Measurements from ENCODE around the gene TTC39C.
A peak's percentile ranks its signal among the peaks of the same experiment; 100 is the strongest.

The TTC39C gene

GRCh38 chr18:24089515-24090337 is 75.2 kb downstream of the TTC39C start:
- DNase-seq = no peak

GRCh38 chr18:24090876-24091275 is 76.3 kb downstream of the TTC39C start:
- DNase-seq = no peak

- DNase-seq = no peak
These were observed 80.0 kb downstream of the TTC39C start for GRCh38 chr18:24094561-24094960.

GRCh38 chr18:24095976-24096375 is 81.4 kb downstream of the TTC39C start:
- DNase-seq = no peak

GRCh38 chr18:24103320-24104021 is 88.9 kb downstream of the TTC39C start:
- no peak for DNase-seq

- no peak for DNase-seq
These were observed 89.9 kb downstream of the TTC39C start for GRCh38 chr18:24104486-24104885.

- no peak for DNase-seq
These were observed 94.1 kb downstream of the TTC39C start for GRCh38 chr18:24108641-24109040.

GRCh38 chr18:24111936-24112335 is 97.4 kb downstream of the TTC39C start:
- no peak for DNase-seq

- DNase-seq = no peak
These were observed 97.9 kb downstream of the TTC39C start for GRCh38 chr18:24112464-24112863.

GRCh38 chr18:24112874-24113615 is 98.5 kb downstream of the TTC39C start:
- DNase-seq = no peak

GRCh38 chr18:24114924-24115549 is 100.5 kb downstream of the TTC39C start:
- no peak for DNase-seq

- peak; percentile 9 for DNase-seq
These were observed 101.1 kb downstream of the TTC39C start for GRCh38 chr18:24115628-24116027.

GRCh38 chr18:24118750-24119577 is 104.4 kb downstream of the TTC39C start:
- DNase-seq = peak; percentile 91

GRCh38 chr18:24120676-24121075 is 106.1 kb downstream of the TTC39C start:
- no peak for DNase-seq

- DNase-seq = no peak
These were observed 107.1 kb downstream of the TTC39C start for GRCh38 chr18:24121625-24122024.

- no peak for DNase-seq
These were observed 111.8 kb downstream of the TTC39C start for GRCh38 chr18:24126155-24126961.

- no peak for DNase-seq
These were observed 113.2 kb downstream of the TTC39C start for GRCh38 chr18:24127735-24128134.

GRCh38 chr18:24128700-24129099 is 114.1 kb downstream of the TTC39C start:
- DNase-seq = no peak

- DNase-seq = no peak
These were observed 115.9 kb downstream of the TTC39C start for GRCh38 chr18:24130494-24130893.

- DNase-seq = no peak
These were observed 122.4 kb downstream of the TTC39C start for GRCh38 chr18:24136967-24137373.

- no peak for DNase-seq
These were observed 123.8 kb downstream of the TTC39C start for GRCh38 chr18:24138409-24138788.

Measured in hematopoietic multipotent progenitor cell treated with erythropoietin and hydrocortisone succinate and interleukin-3 and kit ligand, for 6 days (in vitro differentiated cells).